Measurements from ENCODE around the gene DLG2.

GRCh38 chr11:83972536-83972935, 1654.6 kb downstream of the DLG2 start:
- no peak for TF ChIP-seq RXRA (IDR thresholded peaks at IDR 0.05)
- no peak for TF ChIP-seq CTCF (IDR thresholded peaks at IDR 0.05; ENCODE audit: low read depth, low read length, missing input control)
- TF ChIP-seq REST (IDR thresholded peaks at IDR 0.05): no peak
- no peak for TF ChIP-seq TAF1 (conservative IDR thresholded peaks at IDR 0.05)
- TF ChIP-seq ZBTB33 (IDR thresholded peaks at IDR 0.05): no peak
- TF ChIP-seq RAD21 (IDR thresholded peaks at IDR 0.05): no peak
- no peak for TF ChIP-seq SP1 (IDR thresholded peaks at IDR 0.05)
- TF ChIP-seq ATF3 (IDR thresholded peaks at IDR 0.05): no peak
